Kidney (tissue), 14 donors: ENCODE data around the gene ALDH18A1. TPM values are rescaled to one million over a fixed set of nuclear protein-coding genes. Genes with fewer than 3 reads are reported as not detected.
"Not testable (repeated sequence)": the region's sequence is repeated elsewhere in the genome, so short reads cannot be mapped to it uniquely, and the experiment has no call there.

Source experiments
- DNase-seq, 5 donors: peaks; one replicate each; pipeline ENCODE4 v3.0.0-alpha.2; 2013 to 2020
- FAIRE-seq: peaks from 2 replicates; lab custom pipeline; 2012; peaks lifted over from hg19 to GRCh38; lab: Jason Lieb, UNC
- H3K27ac ChIP-seq, 2 donors: one replicate each; pipeline ENCODE4 v1.7.0; 2013; ENCODE audit warnings: low read depth in 2 of 2, low read length in 2 of 2, inconsistent platforms in 1 of 2
- H3K27me3 ChIP-seq: one replicate; pipeline ENCODE4 v1.7.1; 2013; ENCODE audit warnings: low read length, inconsistent platforms; ENCODE audit not compliant: control insufficient read depth, insufficient read depth
- H3K36me3 ChIP-seq, 3 donors: one replicate each; pipeline versions ENCODE4 v1.7.0 to v1.7.1; 2013; ENCODE audit warnings: low read length in 3 of 3, control low read depth in 1 of 3, inconsistent platforms in 1 of 3; ENCODE audit not compliant: insufficient read depth in 3 of 3, control insufficient read depth in 2 of 3
- H3K4me1 ChIP-seq, 3 donors: one replicate each; pipeline versions ENCODE4 v1.7.0 to v1.7.1; 2013; ENCODE audit warnings: low read length in 3 of 3, inconsistent platforms in 1 of 3, low read depth in 1 of 3; ENCODE audit not compliant: control insufficient read depth in 2 of 3, insufficient read depth in 2 of 3
- H3K4me3 ChIP-seq, 3 donors: one replicate each; pipeline versions ENCODE4 v1.7.0 to v1.8.1; 2013; ENCODE audit warnings: low read length in 3 of 3, control low read depth in 1 of 3, inconsistent platforms in 1 of 3
- H3K9ac ChIP-seq, 3 donors: one replicate each; pipeline versions ENCODE4 v1.7.0 to v1.7.1; 2013; ENCODE audit warnings: low read length in 3 of 3, control low read depth in 1 of 3, inconsistent platforms in 1 of 3
- H3K9me3 ChIP-seq, 3 donors: one replicate each; pipeline versions ENCODE4 v1.7.0 to v1.7.1; 2013; ENCODE audit warnings: low read length in 3 of 3, control low read depth in 1 of 3, inconsistent platforms in 1 of 3; ENCODE audit not compliant: control insufficient read depth in 2 of 3, insufficient read depth in 1 of 3
- intact Hi-C: fragments of 100-400 bp; cut with DNase I; formaldehyde crosslinking; loops from one replicate; pipeline ENCODE4 v1.11.1; 2022
- polyA plus RNA-seq: library from polyadenylated mRNA; stranded (reverse); fragments of 350-450 nt; fragmentation: Illumina TruSeq; extraction: RNeasy Lipid Tissue Mini Kit (QIAGEN cat#74804); gene quantifications from one replicate; pipeline ENCODE4 v1.2.3, GENCODE V29; 2014; ENCODE audit warnings: low read depth, low replicate concordance; ENCODE audit not compliant: insufficient read depth
- total RNA-seq: library from RNA; stranded (reverse); fragmentation: NEBNext Ultra II Directional; extraction: Animal tissue kit (Norgen Biotek cat#: 25700); gene quantifications from one replicate; pipeline ENCODE4 v1.2.1, GENCODE V29; 2021
- TF ChIP-seq, protein P1 (sequence below): IDR thresholded peaks from 3 replicates; pipeline ENCODE4 v1.5.1; 2012; ENCODE audit warnings: mild to moderate bottlenecking, moderate library complexity, borderline replicate concordance; ENCODE audit not compliant: insufficient read depth; ENCODE audit errors: extremely low read depth
- donor health status: control.
- donor health status: control.
- donor health status: control.
- donor health status: control.
- donor health status: control.
- donor health status: DM: yes; HTN: yes; CAD: no.
- donor health status: Normal renal cell carcinoma (clear cell type).

ALDH18A1 gene
- total and polyA plus RNA-seq, 2 donors from 2014 or later, result 23.6 to 72.0 TPM

DNA sequence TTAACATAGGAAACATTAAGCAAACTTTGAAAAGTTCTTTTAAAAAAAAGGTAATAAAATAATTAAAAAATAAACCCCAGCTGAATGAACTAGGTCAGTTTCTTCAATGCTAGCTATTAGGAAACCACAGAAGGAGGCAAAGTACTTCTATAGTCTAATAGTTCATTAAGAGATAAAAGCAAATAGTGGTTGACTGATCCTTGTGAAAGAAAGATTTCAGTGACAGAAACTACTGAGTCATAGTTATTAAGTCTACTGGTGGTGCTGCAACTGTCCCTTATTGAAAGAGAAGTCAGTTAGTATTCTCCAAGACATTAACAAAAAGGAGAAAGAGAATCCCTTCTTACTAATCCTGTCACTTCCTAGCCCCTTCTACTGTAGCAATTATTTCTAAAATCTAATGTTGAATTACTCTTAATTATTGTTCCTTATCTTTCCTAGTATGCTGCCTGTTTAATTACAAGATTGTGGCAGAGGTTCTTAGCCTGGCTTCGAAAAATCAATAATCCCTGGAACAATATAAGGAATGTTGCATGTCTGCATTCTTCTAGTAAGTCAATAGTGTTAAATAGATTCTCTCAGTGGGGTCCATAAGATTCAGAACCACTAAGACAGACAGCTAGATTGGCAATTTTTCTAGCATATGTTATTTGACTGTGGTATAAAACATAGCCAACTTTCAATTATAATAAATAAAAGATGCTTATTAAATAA, 19.0 kb upstream of the ALDH18A1 start:
- no peak overlapping the region for H3K27ac ChIP-seq
- no peaks in the 10 kb centered on the region for H3K4me1 ChIP-seq
- H3K9me3 ChIP-seq, result no peaks in the 10 kb centered on the region
- peaks cover 6 to 12% (median 10%) of the 10 kb centered on the region in 3 donors for H3K36me3 ChIP-seq
- FAIRE-seq, result no peak
- intact Hi-C loops, result no loop called here
- no peak overlapping the region for H3K4me3 ChIP-seq
- no peaks in the 10 kb centered on the region for H3K27me3 ChIP-seq
- TF ChIP-seq, protein P1, sequence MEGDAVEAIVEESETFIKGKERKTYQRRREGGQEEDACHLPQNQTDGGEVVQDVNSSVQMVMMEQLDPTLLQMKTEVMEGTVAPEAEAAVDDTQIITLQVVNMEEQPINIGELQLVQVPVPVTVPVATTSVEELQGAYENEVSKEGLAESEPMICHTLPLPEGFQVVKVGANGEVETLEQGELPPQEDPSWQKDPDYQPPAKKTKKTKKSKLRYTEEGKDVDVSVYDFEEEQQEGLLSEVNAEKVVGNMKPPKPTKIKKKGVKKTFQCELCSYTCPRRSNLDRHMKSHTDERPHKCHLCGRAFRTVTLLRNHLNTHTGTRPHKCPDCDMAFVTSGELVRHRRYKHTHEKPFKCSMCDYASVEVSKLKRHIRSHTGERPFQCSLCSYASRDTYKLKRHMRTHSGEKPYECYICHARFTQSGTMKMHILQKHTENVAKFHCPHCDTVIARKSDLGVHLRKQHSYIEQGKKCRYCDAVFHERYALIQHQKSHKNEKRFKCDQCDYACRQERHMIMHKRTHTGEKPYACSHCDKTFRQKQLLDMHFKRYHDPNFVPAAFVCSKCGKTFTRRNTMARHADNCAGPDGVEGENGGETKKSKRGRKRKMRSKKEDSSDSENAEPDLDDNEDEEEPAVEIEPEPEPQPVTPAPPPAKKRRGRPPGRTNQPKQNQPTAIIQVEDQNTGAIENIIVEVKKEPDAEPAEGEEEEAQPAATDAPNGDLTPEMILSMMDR, result no peak
- no peak overlapping the region for H3K9ac ChIP-seq
- DNase-seq, result no peak

DNA sequence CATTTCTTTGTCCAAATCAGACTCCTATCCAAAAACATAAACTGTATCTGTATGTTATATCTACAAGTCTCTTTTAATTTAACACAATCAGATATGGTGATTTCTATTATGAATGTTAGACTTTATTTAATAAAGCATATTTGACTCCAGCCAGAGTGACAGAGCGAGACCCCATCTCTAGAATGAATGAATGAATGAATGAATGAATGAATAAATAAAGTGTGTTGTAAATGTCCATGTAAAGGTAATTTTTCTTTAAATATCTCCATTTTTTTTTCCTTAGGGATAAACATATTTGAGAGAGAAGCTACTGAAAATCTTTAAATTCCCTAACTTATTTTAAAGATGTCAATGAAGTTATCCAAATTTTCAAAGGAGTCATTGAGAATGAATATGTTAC, 18.1 kb upstream of the ALDH18A1 start:
- intact Hi-C loops, result no loop called here
- Histone ChIP-seq H3K9me3 (no peaks in the 10 kb centered on the region), H3K27ac (no peak overlapping the region), H3K27me3 (no peaks in the 10 kb centered on the region), H3K9ac (no peak overlapping the region), H3K4me1 (no peaks in the 10 kb centered on the region), H3K36me3 (peaks cover 4 to 6% (median 4%) of the 10 kb centered on the region in 3 donors), H3K4me3 (no peak overlapping the region)
- FAIRE-seq, result no peak
- TF ChIP-seq, protein P1, result no peak
- DNase-seq, result no peak

DNA sequence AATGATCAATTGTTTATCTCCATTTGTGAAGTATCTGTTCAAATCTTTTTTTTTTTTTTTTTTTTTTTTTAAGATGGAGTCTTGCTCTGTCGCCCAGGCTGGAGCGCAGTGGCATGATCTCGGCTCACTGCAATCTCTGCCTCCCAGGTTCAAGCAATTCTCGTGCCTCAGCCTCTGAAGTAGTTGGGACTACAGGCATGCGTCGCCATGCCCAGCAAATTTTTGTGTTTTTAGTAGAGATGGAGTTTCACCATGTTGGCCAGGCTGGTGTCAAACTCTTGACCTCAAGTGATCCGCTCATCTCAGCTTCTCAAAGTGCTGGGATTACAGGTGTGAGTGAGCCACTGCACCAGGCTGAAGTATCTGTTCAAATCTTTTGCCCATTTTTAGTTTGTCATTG, 16.1 kb upstream of the ALDH18A1 start:
- H3K4me1 ChIP-seq, FAIRE-seq: not testable (repeated sequence)

DNA sequence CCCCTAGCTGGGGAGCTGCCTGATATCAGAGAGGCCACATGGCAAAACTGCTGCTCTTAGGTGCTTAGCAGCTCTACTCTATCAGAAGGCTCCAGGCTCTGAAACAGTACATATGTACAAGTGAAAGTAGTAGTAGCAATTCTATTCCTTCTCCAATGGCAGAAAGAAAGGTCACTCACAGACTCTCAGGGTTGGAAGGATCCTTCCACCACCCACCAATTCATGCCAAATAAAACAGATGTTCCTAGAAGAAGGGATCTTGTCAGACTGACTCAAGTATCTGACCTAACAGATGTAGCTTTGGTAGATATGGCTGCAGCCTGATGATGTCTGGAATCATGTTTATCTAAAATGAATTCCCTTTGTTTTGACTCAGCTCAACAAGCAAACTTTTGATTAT, 8.0 kb upstream of the ALDH18A1 start:
- H3K9ac ChIP-seq, result no peak overlapping the region
- intact Hi-C loops, result no loop called here
- H3K4me1 ChIP-seq, result no peaks in the 10 kb centered on the region
- H3K36me3 ChIP-seq, result peaks cover 2 to 4% (median 3%) of the 10 kb centered on the region in 3 donors
- DNase-seq (no peak), FAIRE-seq (no peak)
- no peak overlapping the region for H3K27ac ChIP-seq
- no peaks in the 10 kb centered on the region for H3K9me3 ChIP-seq
- H3K4me3 ChIP-seq, result no peak overlapping the region
- TF ChIP-seq, protein P1, result no peak
- H3K27me3 ChIP-seq, result no peaks in the 10 kb centered on the region

More for the DNA sequence above, 16.1 kb upstream of the ALDH18A1 start:
- DNase-seq, H3K27me3 ChIP-seq, H3K27ac ChIP-seq, H3K9me3 ChIP-seq, H3K4me3 ChIP-seq, intact Hi-C loops, H3K36me3 ChIP-seq, H3K9ac ChIP-seq: not testable (repeated sequence)
